ENCODE results near the gene LRP6. TPM values are rescaled to one million over a fixed set of nuclear protein-coding genes. Genes with fewer than 3 reads are reported as not detected.

Gene LRP6
- total and polyA plus RNA-seq, 2 of the 13 experiments (the other 11 are each of a cell fraction or from before 2014, with no cell fraction given) = 33.8 to 42.0 TPM

- H2AFZ ChIP-seq (ENCODE audit: low read length) = peak overlapping the region; percentile 75
- H3K27ac ChIP-seq (ENCODE audit: extremely low read length, insufficient read depth, low read length) = peak overlapping the region; percentile 49
- H3K79me2 ChIP-seq (ENCODE audit: insufficient read depth, low read length) = no peaks in the 10 kb centered on the region
- no peaks in the 10 kb centered on the region for H3K9me3 ChIP-seq (ENCODE audit: low read length)
- ATAC-seq = peak; percentile 94
- intact Hi-C loops (cut with micrococcal nuclease; ENCODE audit: unreplicated experiment) (loop anchor here (1.0 to 5.0 kb wide), 4 partner anchors 185 to 622 kb away; partner anchors contain the start of gene LRP6), in situ Hi-C loops (cut with HindIII; ENCODE audit: extremely low pct_ligation_motif_present, low pct_unique_long_range_greater_than_20kb) (loop anchor here (5.0 to 25.0 kb wide), 2 partner anchors 240 to 630 kb away; partner anchors contain the start of gene CDKN1B)
- DNase-seq (ENCODE audit: low spot score) = peak; percentile 70
- H4K20me1 ChIP-seq (ENCODE audit: insufficient read depth, low read length) = no peaks in the 10 kb centered on the region
- H3K4me2 ChIP-seq (ENCODE audit: low read depth, low read length) = peak overlapping the region; percentile 89
- WGBS (ENCODE audit: low lambda C conversion rate) = 0% methylated on average over 2 of the region's 3 CpGs
- ChIA-PET CTCF (ENCODE audit: low intra/inter-chr PET ratio, low total read pairs) (interaction anchor here (0.9 to 2.1 kb wide), 3 partner anchors 244 to 252 kb away, joined by 3 to 22 read pairs (median 4); no protein-coding TSS in a partner anchor), POLR2A (interaction anchor here (0.7 to 1.3 kb wide), 2 partner anchors 10 to 245 kb away, joined by 4 read pairs; no protein-coding TSS in a partner anchor)
- peaks cover 37% of the 10 kb centered on the region for H3K4me1 ChIP-seq (ENCODE audit: insufficient read depth, low read length)
- peak; percentile 37 for FAIRE-seq
- no peaks in the 10 kb centered on the region; a peak in 2 of 5 replicates for H3K27me3 ChIP-seq (ENCODE audit: control insufficient read depth in 1 of 2, insufficient read depth in 2 of 2, low read length in 2 of 2)
- no peaks in the 10 kb centered on the region for H3K36me3 ChIP-seq (replicated peaks in 1 of 2; ENCODE audit: control insufficient read depth in 1 of 2, insufficient read depth in 2 of 2, low read length in 2 of 2)
- H3K9ac ChIP-seq (ENCODE audit: insufficient read depth, low read depth, low read length) = peak overlapping the region; percentile 13; the same call in 1 of the 2 replicates
- peak overlapping the region; percentile 30 to 49 (median 38) for H3K4me3 ChIP-seq (replicated peaks in 1 of 3; ENCODE audit: insufficient read depth in 1 of 3, low read depth in 2 of 3, low read length in 3 of 3)
- no TSS peak for BruUV-seq (replicated peaks)
- TF ChIP-seq SOX13 (IDR thresholded peaks at IDR 0.05) = no peak
- 0 out of 4 replicates have a peak, but pooled peaks of 1 of the 2 experiments have one; percentile 10 for TF ChIP-seq SOX13 (CRISPR knock-in tag; conservative IDR thresholded peaks at IDR 0.05 in 1 of 2, IDR thresholded peaks at IDR 0.05 in 1 of 2)
- TF ChIP-seq ZFY (CRISPR knock-in tag; IDR thresholded peaks at IDR 0.05) = peak; percentile 42
- TF ChIP-seq SMAD3 (CRISPR knock-in tag; IDR thresholded peaks at IDR 0.05) = peak; percentile 38; the same call in 1 of the 2 replicates
- peak; percentile 6 for TF ChIP-seq SKI (IDR thresholded peaks at IDR 0.05; ENCODE audit: partially characterized antibody)
- TF ChIP-seq TBX2 (CRISPR knock-in tag; IDR thresholded peaks at IDR 0.05; ENCODE audit: borderline replicate concordance) = peak; percentile 26; the same call in 1 of the 2 replicates
- peak; percentile 66; the same call in 1 of the 2 replicates for TF ChIP-seq ZNF670 (CRISPR knock-in tag; IDR thresholded peaks at IDR 0.05; ENCODE audit: borderline replicate concordance)
- TF ChIP-seq NR2F1 (CRISPR knock-in tag; IDR thresholded peaks at IDR 0.05) = 0 out of 4 replicates have a peak, but pooled peaks of 1 of the 2 experiments have one; percentile 22
- peak; percentile 50; the same call in 1 of the 2 replicates for TF ChIP-seq HIC2 (CRISPR knock-in tag; IDR thresholded peaks at IDR 0.05; ENCODE audit: low read depth)
- peak; percentile 47 for TF ChIP-seq ASH2L (IDR thresholded peaks at IDR 0.05; ENCODE audit: insufficient read length, low read depth, low read length)
- TF ChIP-seq ZC3H13 (CRISPR knock-in tag; IDR thresholded peaks at IDR 0.05) = no peak
- TF ChIP-seq ZNF770 (CRISPR knock-in tag; IDR thresholded peaks at IDR 0.05) = peak; percentile 56; the same call in 1 of the 2 replicates
- no peak for TF ChIP-seq BHLHE40 (IDR thresholded peaks at IDR 0.05; ENCODE audit: low read length)
- peak; percentile 78 for TF ChIP-seq CTCF (CRISPR knock-in tag; IDR thresholded peaks at IDR 0.05)
- TF ChIP-seq ZFP90 (CRISPR knock-in tag; IDR thresholded peaks at IDR 0.05; ENCODE audit: borderline replicate concordance) = no peak
- peak; percentile 52 for TF ChIP-seq SMC3 (IDR thresholded peaks at IDR 0.05; ENCODE audit: low read length)
- TF ChIP-seq DPF2 (CRISPR knock-in tag; IDR thresholded peaks at IDR 0.05; ENCODE audit: borderline replicate concordance, low read depth) = 0 out of 2 replicates have a peak, but pooled peaks have one; percentile 27
These were observed 184.9 kb downstream of the LRP6 start for GRCh38 chr12:12081836-12082497.

All from HepG2 (cell line).